HG03196 (cell line): Measurements from ENCODE around the gene FRY.

Source experiments
- ATAC-seq: cut with Tn5 transposase; IDR thresholded peaks from one replicate; pipeline ENCODE4 v1.9.1; 2021; ENCODE audit not compliant: unreplicated experiment

The FRY gene

GRCh38 chr13:32298695-32299094 is 267.1 kb downstream of the FRY start:
- no peak for ATAC-seq

GRCh38 chr13:32299893-32300292 is 268.3 kb downstream of the FRY start:
- no peak for ATAC-seq

- ATAC-seq, result no peak
Measured at GRCh38 chr13:32300406-32300805, 268.8 kb downstream of the FRY start.

GRCh38 chr13:32300920-32301319 is 269.3 kb downstream of the FRY start:
- no peak for ATAC-seq

- ATAC-seq, result no peak
Measured at GRCh38 chr13:32302461-32302860, 270.9 kb downstream of the FRY start.

GRCh38 chr13:32305646-32306045 is 274.1 kb downstream of the FRY start:
- ATAC-seq, result no peak

GRCh38 chr13:32309312-32310133 is 277.9 kb downstream of the FRY start:
- ATAC-seq, result no peak

GRCh38 chr13:32310134-32310706 is 278.6 kb downstream of the FRY start:
- ATAC-seq, result no peak

GRCh38 chr13:32311188-32311897 is 279.8 kb downstream of the FRY start:
- ATAC-seq, result no peak

- ATAC-seq, result peak; percentile 16
Measured at GRCh38 chr13:32314271-32315237, 283.0 kb downstream of the FRY start.

GRCh38 chr13:32315238-32316027 is 283.9 kb downstream of the FRY start, which contains the start of the genes BRCA2 and ZAR1L:
BRCA2 (plus strand) TSS chr13:32315508; CDS start chr13:32316461, 953 bp downstream.
ZAR1L (minus strand) TSS chr13:32315363; CDS start chr13:32311925, 3,438 bp downstream.
- peak; percentile 91 for ATAC-seq

- ATAC-seq, result peak; percentile 43
Measured at GRCh38 chr13:32316028-32316339, 284.4 kb downstream of the FRY start.

GRCh38 chr13:32316501-32316900 is 284.9 kb downstream of the FRY start:
- ATAC-seq, result no peak

GRCh38 chr13:32317716-32318465 is 286.3 kb downstream of the FRY start:
- no peak for ATAC-seq

- ATAC-seq, result no peak
Measured at GRCh38 chr13:32320528-32320927, 289.0 kb downstream of the FRY start.

GRCh38 chr13:32323912-32324311 is 292.3 kb downstream of the FRY start:
- no peak for ATAC-seq

- no peak for ATAC-seq
Measured at GRCh38 chr13:32330441-32330840, 298.9 kb downstream of the FRY start.

GRCh38 chr13:32334671-32335070 is 303.1 kb downstream of the FRY start:
- ATAC-seq, result no peak

- no peak for ATAC-seq
Measured at GRCh38 chr13:32340914-32341313, 309.3 kb downstream of the FRY start.
